BJ (cell line): ENCODE data around the gene C16orf87. TPM values are rescaled to one million over a fixed set of nuclear protein-coding genes. Genes with fewer than 3 reads are reported as not detected.

Experiments
- CTCF ChIA-PET: fragments of 350-600 bp; formaldehyde crosslinking; extraction: SDS; loops from one replicate; lab custom pipeline; 2021; ENCODE audit warnings: antibody characterized with exemption, inconsistent platforms; lab: Yijun Ruan, JAX
- POLR2A ChIA-PET: fragments of 300-600 bp; sonication (Branson Sonifier 250); formaldehyde crosslinking; extraction: SDS; loops from one replicate; lab custom pipeline; 2021; ENCODE audit warnings: antibody characterized with exemption; lab: Charles Lee
- DNase-seq: peaks from one replicate; pipeline ENCODE4 v3.0.0-alpha.2; 2011; ENCODE audit warnings: low read depth
- H3K27me3 ChIP-seq: 2 replicates; pipeline ENCODE4 v1.6.0; 2011; ENCODE audit warnings: low read length; ENCODE audit not compliant: control insufficient read depth, insufficient read depth
- H3K36me3 ChIP-seq: 2 replicates; pipeline ENCODE4 v1.5.1; 2011; ENCODE audit warnings: low read length; ENCODE audit not compliant: control insufficient read depth, insufficient read depth
- H3K4me3 ChIP-seq: 2 replicates; pipeline ENCODE4 v1.5.1; 2011; ENCODE audit warnings: low read depth, mild to moderate bottlenecking, control low read depth, low read length
- CTCF ChIP-seq: IDR thresholded peaks from 2 replicates; pipeline ENCODE4 v1.5.1; 2011; ENCODE audit warnings: low read depth, mild to moderate bottlenecking, control low read depth, inconsistent platforms, low read length, moderate library complexity; ENCODE audit not compliant: insufficient read depth
- polyA plus RNA-seq: library from polyadenylated mRNA; depleted of rRNA; stranded (reverse); fragments of >200 nt; gene quantifications from 2 replicates; pipeline ENCODE4 v1.2.3, GENCODE V29; 2011

Gene C16orf87
- polyA plus RNA-seq, 1 experiment, result 2.1 TPM

GRCh38 chr16:46763147-46763546 is 67.8 kb downstream of the C16orf87 start:
- H3K27me3 ChIP-seq, result peaks cover 1% of the 10 kb centered on the region; the same call in 1 of the 2 replicates
- H3K4me3 ChIP-seq, result no peak overlapping the region
- no peak for DNase-seq
- TF ChIP-seq CTCF, result no peak
- ChIA-PET CTCF (no interaction called here), POLR2A (no interaction called here)
- no peaks in the 10 kb centered on the region for H3K36me3 ChIP-seq

- Histone ChIP-seq H3K27me3 (peaks cover 1% of the 10 kb centered on the region; the same call in 1 of the 2 replicates), H3K4me3 (no peak overlapping the region), H3K36me3 (no peaks in the 10 kb centered on the region)
- TF ChIP-seq CTCF, result no peak
- DNase-seq, result no peak
- CTCF ChIA-PET, result no interaction called here
- POLR2A ChIA-PET, result interaction anchor here (0.6 kb wide), 1 partner anchor 20 kb away, joined by 17 read pairs; no protein-coding TSS in a partner anchor
These were observed 68.4 kb downstream of the C16orf87 start for GRCh38 chr16:46762583-46762982.

- no peak for DNase-seq
- Histone ChIP-seq H3K36me3 (no peaks in the 10 kb centered on the region), H3K27me3 (peaks cover 1% of the 10 kb centered on the region; the same call in 1 of the 2 replicates), H3K4me3 (no peak overlapping the region)
- CTCF ChIA-PET, result interaction anchor here (0.9 kb wide), 1 partner anchor 16 kb away, joined by 3 read pairs; no protein-coding TSS in a partner anchor
- POLR2A ChIA-PET, result interaction anchor here (0.6 kb wide), 1 partner anchor 38 kb away, joined by 3 read pairs; no protein-coding TSS in a partner anchor
- TF ChIP-seq CTCF, result no peak
These were observed 71.7 kb downstream of the C16orf87 start for GRCh38 chr16:46759309-46759708.

- no peak for DNase-seq
- H3K4me3 ChIP-seq, result no peak overlapping the region
- CTCF ChIA-PET, result interaction anchor here (1.0 kb wide), 1 partner anchor 67 kb away, joined by 3 read pairs; the partner anchor contains the start of gene ORC6
- no peak for TF ChIP-seq CTCF
- H3K36me3 ChIP-seq, result no peaks in the 10 kb centered on the region
- POLR2A ChIA-PET, result no interaction called here
- peaks cover 3% of the 10 kb centered on the region; the same call in 1 of the 2 replicates for H3K27me3 ChIP-seq
These were observed 73.5 kb downstream of the C16orf87 start for GRCh38 chr16:46757339-46758050.

- Histone ChIP-seq H3K4me3 (no peak overlapping the region), H3K27me3 (peaks cover 3% of the 10 kb centered on the region; the same call in 1 of the 2 replicates), H3K36me3 (no peaks in the 10 kb centered on the region)
- ChIA-PET POLR2A (no interaction called here), CTCF (no interaction called here)
- DNase-seq, result no peak
- TF ChIP-seq CTCF, result no peak
These were observed 74.2 kb downstream of the C16orf87 start for GRCh38 chr16:46756772-46757171.
